ENCODE data around the gene CHRD.

DNA sequence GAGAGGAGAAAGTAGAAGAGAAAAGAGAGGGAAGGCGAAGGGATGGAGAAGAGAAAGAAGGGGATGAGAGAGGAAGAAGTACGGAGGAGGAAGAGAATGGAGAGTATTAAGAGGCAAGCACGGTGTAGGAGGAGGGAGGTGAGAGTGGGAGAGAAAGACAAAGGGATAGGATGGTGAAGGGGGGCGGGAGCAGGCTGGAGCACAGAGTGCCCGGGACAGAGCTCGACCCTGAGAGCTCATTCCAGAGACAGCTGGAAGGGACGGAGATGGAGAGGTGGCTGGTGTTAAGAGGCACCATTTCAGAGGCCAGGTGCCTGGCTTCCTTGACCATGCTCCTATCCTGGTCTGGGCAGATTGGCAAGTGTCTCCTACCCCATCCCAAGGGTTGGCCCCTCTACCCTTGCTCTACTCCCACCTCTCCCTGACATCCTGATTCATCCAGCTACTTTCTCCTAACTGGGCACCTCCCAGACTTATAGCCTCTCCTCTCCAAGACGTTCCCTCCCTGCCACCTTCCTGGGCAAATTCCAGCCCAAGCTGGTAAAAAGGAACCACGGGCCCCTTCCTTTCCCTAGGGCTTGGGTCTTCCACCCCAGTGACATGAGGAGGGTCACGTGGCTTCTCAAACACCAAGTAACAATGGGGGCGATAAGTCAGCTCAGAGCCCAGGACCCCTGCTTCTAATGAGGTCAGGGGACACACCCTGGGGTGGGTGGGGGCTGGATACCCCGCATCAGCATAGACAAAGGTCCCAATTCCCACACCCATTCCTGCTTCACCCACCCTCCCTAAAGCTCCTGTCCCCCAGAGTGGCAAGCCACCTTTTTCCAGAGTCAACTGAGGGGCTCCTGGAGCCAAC, 19.6 kb upstream of the CHRD start:
- TF ChIP-seq, protein P1, sequence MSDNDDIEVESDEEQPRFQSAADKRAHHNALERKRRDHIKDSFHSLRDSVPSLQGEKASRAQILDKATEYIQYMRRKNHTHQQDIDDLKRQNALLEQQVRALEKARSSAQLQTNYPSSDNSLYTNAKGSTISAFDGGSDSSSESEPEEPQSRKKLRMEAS (CRISPR knock-in tag; IDR thresholded peaks at IDR 0.05) = no peak
- TF ChIP-seq, protein P2, sequence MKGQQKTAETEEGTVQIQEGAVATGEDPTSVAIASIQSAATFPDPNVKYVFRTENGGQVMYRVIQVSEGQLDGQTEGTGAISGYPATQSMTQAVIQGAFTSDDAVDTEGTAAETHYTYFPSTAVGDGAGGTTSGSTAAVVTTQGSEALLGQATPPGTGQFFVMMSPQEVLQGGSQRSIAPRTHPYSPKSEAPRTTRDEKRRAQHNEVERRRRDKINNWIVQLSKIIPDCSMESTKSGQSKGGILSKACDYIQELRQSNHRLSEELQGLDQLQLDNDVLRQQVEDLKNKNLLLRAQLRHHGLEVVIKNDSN (CRISPR knock-in tag; IDR thresholded peaks at IDR 0.05) = no peak
- TF ChIP-seq CTCF (IDR thresholded peaks at IDR 0.05) = no peak
- no peak for TF ChIP-seq NR1H2 (CRISPR knock-in tag; IDR thresholded peaks at IDR 0.05)
- no peak for TF ChIP-seq ARID4B (CRISPR knock-in tag; IDR thresholded peaks at IDR 0.05; ENCODE audit: borderline replicate concordance)
- TF ChIP-seq, protein P3, sequence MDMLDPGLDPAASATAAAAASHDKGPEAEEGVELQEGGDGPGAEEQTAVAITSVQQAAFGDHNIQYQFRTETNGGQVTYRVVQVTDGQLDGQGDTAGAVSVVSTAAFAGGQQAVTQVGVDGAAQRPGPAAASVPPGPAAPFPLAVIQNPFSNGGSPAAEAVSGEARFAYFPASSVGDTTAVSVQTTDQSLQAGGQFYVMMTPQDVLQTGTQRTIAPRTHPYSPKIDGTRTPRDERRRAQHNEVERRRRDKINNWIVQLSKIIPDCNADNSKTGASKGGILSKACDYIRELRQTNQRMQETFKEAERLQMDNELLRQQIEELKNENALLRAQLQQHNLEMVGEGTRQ (CRISPR knock-in tag; IDR thresholded peaks at IDR 0.05) = peak; percentile 53
- TF ChIP-seq ZBTB43 (CRISPR knock-in tag; IDR thresholded peaks at IDR 0.05) = no peak
